ENCODE results near the gene MYRIP.

DNA sequence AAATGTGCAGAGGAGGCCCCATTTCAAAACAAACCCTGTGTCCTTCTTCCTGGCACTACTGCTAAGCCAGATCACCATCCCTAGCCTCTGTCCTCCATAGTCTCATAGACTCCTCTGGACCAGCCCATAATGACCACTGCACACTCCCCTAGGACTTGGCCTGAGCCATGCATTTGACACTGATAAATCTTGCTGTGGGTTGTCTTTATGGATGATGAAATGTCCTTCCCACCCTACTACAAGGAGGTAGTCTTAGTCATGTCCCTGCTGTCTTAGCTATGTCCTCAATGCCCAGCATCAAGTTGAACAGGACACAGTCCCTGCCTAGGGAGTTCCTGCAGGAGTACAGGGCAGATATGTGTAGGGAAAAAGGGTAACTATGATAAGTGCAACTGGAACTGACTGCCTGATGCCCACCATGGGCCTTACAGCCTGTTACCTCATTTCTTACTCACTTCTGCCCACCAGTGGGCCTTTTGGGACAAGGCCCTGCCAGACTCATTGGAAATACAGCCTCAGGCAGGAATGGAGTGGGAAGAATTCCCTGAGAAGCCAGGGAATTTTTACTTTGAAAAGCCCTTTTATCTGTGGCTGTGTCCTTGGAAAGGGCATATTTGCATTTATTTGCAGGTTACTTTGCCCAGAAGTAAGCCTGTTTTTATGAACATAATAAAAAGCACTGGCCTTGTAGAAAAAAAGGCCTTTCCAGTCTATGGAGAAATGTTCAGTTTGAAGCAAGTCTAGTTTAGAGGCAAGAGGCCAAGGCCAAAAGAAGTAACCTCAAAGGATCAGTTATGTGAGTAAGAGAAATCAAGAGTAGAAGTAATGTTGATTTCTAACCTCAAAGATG lies 300.5 kb downstream of the MYRIP start:
- TF ChIP-seq, protein P1, sequence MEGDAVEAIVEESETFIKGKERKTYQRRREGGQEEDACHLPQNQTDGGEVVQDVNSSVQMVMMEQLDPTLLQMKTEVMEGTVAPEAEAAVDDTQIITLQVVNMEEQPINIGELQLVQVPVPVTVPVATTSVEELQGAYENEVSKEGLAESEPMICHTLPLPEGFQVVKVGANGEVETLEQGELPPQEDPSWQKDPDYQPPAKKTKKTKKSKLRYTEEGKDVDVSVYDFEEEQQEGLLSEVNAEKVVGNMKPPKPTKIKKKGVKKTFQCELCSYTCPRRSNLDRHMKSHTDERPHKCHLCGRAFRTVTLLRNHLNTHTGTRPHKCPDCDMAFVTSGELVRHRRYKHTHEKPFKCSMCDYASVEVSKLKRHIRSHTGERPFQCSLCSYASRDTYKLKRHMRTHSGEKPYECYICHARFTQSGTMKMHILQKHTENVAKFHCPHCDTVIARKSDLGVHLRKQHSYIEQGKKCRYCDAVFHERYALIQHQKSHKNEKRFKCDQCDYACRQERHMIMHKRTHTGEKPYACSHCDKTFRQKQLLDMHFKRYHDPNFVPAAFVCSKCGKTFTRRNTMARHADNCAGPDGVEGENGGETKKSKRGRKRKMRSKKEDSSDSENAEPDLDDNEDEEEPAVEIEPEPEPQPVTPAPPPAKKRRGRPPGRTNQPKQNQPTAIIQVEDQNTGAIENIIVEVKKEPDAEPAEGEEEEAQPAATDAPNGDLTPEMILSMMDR (IDR thresholded peaks at IDR 0.05), result no peak
- no peak for TF ChIP-seq POLR2A (IDR thresholded peaks at IDR 0.05)

All from uterus (tissue), 2 donors.